RWPE2 (cell line): ENCODE data around the gene PRPF31.

Source experiments
- ATAC-seq: fragments of 200-7000 bp; cut with Tn5 transposase; 3 replicates; pipeline ENCODE4 v1.9.1; 2021; ENCODE audit warnings: low read depth
- DNase-seq: peaks from one replicate; pipeline ENCODE4 v3.0.0-alpha.2; 2020; ENCODE audit warnings: low spot score
- H3K27ac ChIP-seq: fragments of 450-650 bp; 2 replicates; pipeline ENCODE4 v1.5.1; 2017; ENCODE audit warnings: mild to moderate bottlenecking; ENCODE audit not compliant: poor library complexity, severe bottlenecking
- H3K27me3 ChIP-seq: fragments of 250-450 bp; sonication (Bioruptor Pico); 2 replicates; pipeline ENCODE4 v1.5.1; 2021; ENCODE audit warnings: mild to moderate bottlenecking, moderate library complexity; ENCODE audit not compliant: insufficient read depth, poor library complexity, severe bottlenecking
- H3K36me3 ChIP-seq: fragments of 250-450 bp; sonication (Bioruptor Pico); 2 replicates; pipeline ENCODE4 v1.5.1; 2020; ENCODE audit warnings: low read depth, mild to moderate bottlenecking, moderate library complexity
- H3K4me1 ChIP-seq: fragments of 250-450 bp; sonication (Bioruptor Pico); 2 replicates; pipeline ENCODE4 v1.5.1; 2021; ENCODE audit warnings: mild to moderate bottlenecking, moderate library complexity; ENCODE audit not compliant: insufficient read depth, poor library complexity, severe bottlenecking
- H3K4me3 ChIP-seq: fragments of 250-450 bp; sonication (Bioruptor Pico); 2 replicates; pipeline ENCODE4 v1.5.1; 2021; ENCODE audit warnings: mild to moderate bottlenecking, moderate library complexity; ENCODE audit not compliant: severe bottlenecking
- H3K9me3 ChIP-seq: fragments of 250-450 bp; sonication (Bioruptor Pico); 2 replicates; pipeline ENCODE4 v1.5.1; 2021; ENCODE audit warnings: mild to moderate bottlenecking, moderate library complexity; ENCODE audit not compliant: severe bottlenecking
- CTCF ChIP-seq: fragments of 450-650 bp; IDR thresholded peaks from one replicate; pipeline ENCODE4 v1.5.1; 2017; ENCODE audit warnings: mild to moderate bottlenecking, moderate library complexity; ENCODE audit not compliant: poor library complexity, severe bottlenecking

The PRPF31 gene

GRCh38 chr19:54133312-54133956 lies 17.9 kb downstream of the PRPF31 start:
- H3K27ac ChIP-seq, result no peak overlapping the region
- peaks cover 7% of the 10 kb centered on the region for H3K36me3 ChIP-seq
- H3K27me3 ChIP-seq, result no peaks in the 10 kb centered on the region
- H3K4me1 ChIP-seq, result no peaks in the 10 kb centered on the region
- no peak for TF ChIP-seq CTCF
- no peak overlapping the region for H3K4me3 ChIP-seq
- ATAC-seq, result no peak
- DNase-seq, result no peak
- H3K9me3 ChIP-seq, result no peaks in the 10 kb centered on the region

- TF ChIP-seq CTCF, result no peak
These were observed 18.5 kb downstream of the PRPF31 start for GRCh38 chr19:54133957-54134590.

GRCh38 chr19:54136086-54136863 lies 20.7 kb downstream of the PRPF31 start:
- DNase-seq (no peak), ATAC-seq (no peak; the same call in 2 of the 3 replicates)
- Histone ChIP-seq H3K27ac (peak overlapping the region; percentile 38), H3K9me3 (no peaks in the 10 kb centered on the region), H3K36me3 (peaks cover 24% of the 10 kb centered on the region), H3K27me3 (no peaks in the 10 kb centered on the region), H3K4me3 (peak overlapping the region; percentile 40), H3K4me1 (peaks cover 3% of the 10 kb centered on the region)
- TF ChIP-seq CTCF, result no peak

More at GRCh38 chr19:54133957-54134590, 18.5 kb downstream of the PRPF31 start:
- Histone ChIP-seq H3K9me3 (no peaks in the 10 kb centered on the region), H3K36me3 (peaks cover 4% of the 10 kb centered on the region), H3K4me1 (peaks cover 3% of the 10 kb centered on the region), H3K4me3 (no peak overlapping the region), H3K27ac (peak overlapping the region; percentile 42), H3K27me3 (no peaks in the 10 kb centered on the region)
- ATAC-seq, result no peak
- DNase-seq, result no peak

- peaks cover 32% of the 10 kb centered on the region for H3K36me3 ChIP-seq
- DNase-seq (peak; percentile 100), ATAC-seq (peak; percentile 84)
- H3K27ac ChIP-seq, result peak overlapping the region; percentile 75
- H3K27me3 ChIP-seq, result no peaks in the 10 kb centered on the region
- peak overlapping the region; percentile 78 for H3K4me3 ChIP-seq
- H3K4me1 ChIP-seq, result peaks cover 3% of the 10 kb centered on the region
- H3K9me3 ChIP-seq, result no peaks in the 10 kb centered on the region
- TF ChIP-seq CTCF, result no peak
These were observed 21.5 kb downstream of the PRPF31 start for GRCh38 chr19:54136864-54137698.
